ENCODE data around the gene CPLX3.

Gene CPLX3

GRCh38 chr15:74843891-74844299 is 17.5 kb downstream of the CPLX3 start:
- TF ChIP-seq CTCF (IDR thresholded peaks at IDR 0.05; ENCODE audit: control extremely low read depth, extremely low read depth, low read depth, missing control alignments) = no peak
- CTCF ChIA-PET = interaction anchor here (0.6 to 3.8 kb wide), 17 partner anchors 8 to 226 kb away, joined by 3 to 19 read pairs (median 5); no protein-coding TSS in a partner anchor
- no peak for DNase-seq (ENCODE audit: extremely low spot score)
- POLR2A ChIA-PET = no interaction called here

GRCh38 chr15:74844319-74845207 is 18.1 kb downstream of the CPLX3 start:
- no peak for TF ChIP-seq CTCF (IDR thresholded peaks at IDR 0.05; ENCODE audit: control extremely low read depth, extremely low read depth, low read depth, missing control alignments)
- no peak for DNase-seq (ENCODE audit: extremely low spot score)
- CTCF ChIA-PET = interaction anchor here (0.6 to 2.6 kb wide), 12 partner anchors 11 to 227 kb away, joined by 3 to 12 read pairs (median 4); no protein-coding TSS in a partner anchor
- POLR2A ChIA-PET = no interaction called here

GRCh38 chr15:74845208-74845568 is 18.8 kb downstream of the CPLX3 start:
- ChIA-PET POLR2A (no interaction called here), CTCF (interaction anchor here (1.0 to 1.9 kb wide), 5 partner anchors 13 to 74 kb away, joined by 3 to 12 read pairs (median 6); no protein-coding TSS in a partner anchor)
- no peak for DNase-seq (ENCODE audit: extremely low spot score)
- TF ChIP-seq CTCF (IDR thresholded peaks at IDR 0.05; ENCODE audit: control extremely low read depth, extremely low read depth, low read depth, missing control alignments) = no peak

- POLR2A ChIA-PET = no interaction called here
- TF ChIP-seq CTCF (IDR thresholded peaks at IDR 0.05; ENCODE audit: control extremely low read depth, extremely low read depth, low read depth, missing control alignments) = no peak
- CTCF ChIA-PET = interaction anchor here (1.0 kb wide), 1 partner anchor 13 kb away, joined by 3 read pairs; no protein-coding TSS in a partner anchor
- DNase-seq (ENCODE audit: extremely low spot score) = no peak
Observed at GRCh38 chr15:74845581-74845980, 19.2 kb downstream of the CPLX3 start.

- ChIA-PET POLR2A (no interaction called here), CTCF (interaction anchor here (0.8 to 2.2 kb wide), 2 partner anchors 11 to 54 kb away, joined by 3 to 10 read pairs; no protein-coding TSS in a partner anchor)
- TF ChIP-seq CTCF (IDR thresholded peaks at IDR 0.05; ENCODE audit: control extremely low read depth, extremely low read depth, low read depth, missing control alignments) = no peak
- no peak for DNase-seq (ENCODE audit: extremely low spot score)
Observed at GRCh38 chr15:74847432-74847831, 21.0 kb downstream of the CPLX3 start.

- POLR2A ChIA-PET = no interaction called here
Observed at GRCh38 chr15:74850393-74850792, 24.0 kb downstream of the CPLX3 start.

More at GRCh38 chr15:74850393-74850792, 24.0 kb downstream of the CPLX3 start:
- no peak for DNase-seq (ENCODE audit: extremely low spot score)
- CTCF ChIA-PET = no interaction called here
- TF ChIP-seq CTCF (IDR thresholded peaks at IDR 0.05; ENCODE audit: control extremely low read depth, extremely low read depth, low read depth, missing control alignments) = no peak
